Liver (tissue), 3 donors: Measurements from ENCODE around the gene CCDC136.

Experiments
- ATF3 ChIP-seq: IDR thresholded peaks from 2 replicates; pipeline ENCODE4 v1.6.1; 2016; ENCODE audit warnings: antibody characterized with exemption
- CTCF ChIP-seq: fragments of 150-350 bp; IDR thresholded peaks from 2 replicates; pipeline ENCODE4 v1.5.1; 2017; ENCODE audit warnings: improper control_type of control experiment, low read depth, low read length; ENCODE audit not compliant: missing input control
- GABPA ChIP-seq, 2 donors: IDR thresholded peaks in 1 of 2; conservative IDR thresholded peaks in 1 of 2; 2 replicates each; pipeline ENCODE4 v1.6.1; 2016; ENCODE audit warnings: antibody characterized with exemption in 2 of 2, mild to moderate bottlenecking in 1 of 2, moderate library complexity in 1 of 2
- HNF4A ChIP-seq, 2 donors: conservative IDR thresholded peaks; 2 replicates each; pipeline ENCODE4 v1.6.1; 2016; ENCODE audit warnings: antibody characterized with exemption in 2 of 2, mild to moderate bottlenecking in 2 of 2
- JUND ChIP-seq, 2 donors: IDR thresholded peaks; 2 replicates each; pipeline ENCODE4 v1.6.1; 2016; ENCODE audit warnings: antibody characterized with exemption in 2 of 2
- MAX ChIP-seq: IDR thresholded peaks from 2 replicates; pipeline ENCODE4 v1.6.1; 2016; ENCODE audit warnings: antibody characterized with exemption
- RAD21 ChIP-seq, 2 donors: IDR thresholded peaks; 2 replicates each; pipeline ENCODE4 v1.6.1; 2016; ENCODE audit warnings: antibody characterized with exemption in 2 of 2, mild to moderate bottlenecking in 2 of 2
- REST ChIP-seq: IDR thresholded peaks from 2 replicates; pipeline ENCODE4 v1.6.1; 2016; ENCODE audit warnings: antibody characterized with exemption, mild to moderate bottlenecking
- RXRA ChIP-seq, 2 donors: IDR thresholded peaks; 2 replicates each; pipeline ENCODE4 v1.6.1; 2017 to 2018; ENCODE audit warnings: antibody characterized with exemption in 2 of 2, mild to moderate bottlenecking in 1 of 2
- TAF1 ChIP-seq: conservative IDR thresholded peaks from 2 replicates; pipeline ENCODE4 v1.6.1; 2016; ENCODE audit warnings: antibody characterized with exemption, mild to moderate bottlenecking
- YY1 ChIP-seq: IDR thresholded peaks from 2 replicates; pipeline ENCODE4 v1.6.1; 2016; ENCODE audit warnings: antibody characterized with exemption, mild to moderate bottlenecking
- ZBTB33 ChIP-seq: IDR thresholded peaks from 2 replicates; pipeline ENCODE4 v1.6.1; 2016; ENCODE audit warnings: antibody characterized with exemption
- donor health status: healthy.
- donor health status: healthy.

- TF ChIP-seq GABPA (IDR thresholded peaks at IDR 0.05 in 1 of 2, conservative IDR thresholded peaks at IDR 0.05 in 1 of 2) (no peak), CTCF (no peak), JUND (IDR thresholded peaks at IDR 0.05) (no peak), YY1 (no peak), MAX (no peak), HNF4A (conservative IDR thresholded peaks at IDR 0.05) (no peak), RXRA (IDR thresholded peaks at IDR 0.05) (no peak), TAF1 (no peak), RAD21 (IDR thresholded peaks at IDR 0.05) (no peak), REST (no peak), ZBTB33 (no peak), ATF3 (no peak)
Observed at GRCh38 chr7:128811631-128812430, 20.1 kb downstream of the CCDC136 start.
